Testis (tissue), 3 donors: Measurements from ENCODE around the gene RNF44. TPM values are rescaled to one million over a fixed set of nuclear protein-coding genes. Genes with fewer than 3 reads are reported as not detected.

Experiments used
- DNase-seq: peaks from one replicate; pipeline ENCODE4 v3.0.0-alpha.2; 2019
- H3K27ac ChIP-seq, 2 donors: fragments of 200-600 bp; sonication (generic); one replicate each; pipeline ENCODE4 v1.5.1; 2019
- H3K27me3 ChIP-seq: fragments of 200-600 bp; sonication (generic); one replicate; pipeline ENCODE4 v1.5.1; 2019
- H3K36me3 ChIP-seq: fragments of 200-600 bp; sonication (generic); one replicate; pipeline ENCODE4 v1.5.1; 2017; ENCODE audit warnings: low read depth; ENCODE audit errors: missing control alignments
- H3K4me1 ChIP-seq: fragments of 200-600 bp; sonication (generic); one replicate; pipeline ENCODE4 v1.5.1; 2019
- H3K4me3 ChIP-seq, 2 donors: fragments of 200-600 bp; sonication (generic); one replicate each; pipeline ENCODE4 v1.5.1; 2017 to 2019
- H3K9me3 ChIP-seq: fragments of 200-600 bp; sonication (generic); one replicate; pipeline ENCODE4 v1.5.1; 2017
- CTCF ChIP-seq, 3 experiments: fragments of 450-650 bp in 2 of 3; fragments of 200-600 bp in 1 of 3; sonication (generic) in 1 of 3; IDR thresholded peaks; one replicate each; pipeline ENCODE4 v1.5.1; 2016 to 2019; ENCODE audit warnings: antibody characterized with exemption in 3 of 3, mild to moderate bottlenecking in 2 of 3, moderate library complexity in 1 of 3
- POLR2A ChIP-seq: fragments of 450-650 bp; IDR thresholded peaks from one replicate; pipeline ENCODE4 v1.6.1; 2017; ENCODE audit warnings: antibody characterized with exemption, mild to moderate bottlenecking, moderate library complexity
- WGBS, 2 donors: methylation state at CpG; one replicate each; pipeline ENCODE4 v1.1.5; 2018; 5-methylcytosine and 5-hydroxymethylcytosine counted together
- intact Hi-C: fragments of 100-400 bp; cut with DNase I; formaldehyde crosslinking; loops from one replicate; pipeline ENCODE4 v1.15.1; 2023; ENCODE audit warnings: low total_unique reads
- polyA plus RNA-seq: library from polyadenylated mRNA; stranded (reverse); fragments of 350-450 nt; fragmentation: Illumina TruSeq; extraction: RNeasy Lipid Tissue Mini Kit (QIAGEN cat#74804); gene quantifications from one replicate; pipeline ENCODE4 v1.2.3, GENCODE V29; 2014; ENCODE audit warnings: low read depth, low replicate concordance; ENCODE audit not compliant: insufficient read depth
- total RNA-seq, 2 donors: library from RNA; depleted of rRNA; stranded (reverse); fragments of >200 nt; gene quantifications; one replicate each; pipeline ENCODE4 v1.2.3, GENCODE V29; 2016

Gene RNF44
- total and polyA plus RNA-seq, 3 donors from 2014 or later = 57.2 to 64.7 (median 60.1) TPM

GRCh38 chr5:176524138-176524537 is 13.1 kb downstream of the RNF44 start:
- H3K4me3 ChIP-seq = no peak overlapping the region
- DNase-seq = no peak
- 91 to 96% methylated on average over 6 of the region's 6 CpGs for WGBS, 2 donors
- no peak for TF ChIP-seq POLR2A
- no peak for TF ChIP-seq CTCF (IDR thresholded peaks at IDR 0.05)
- H3K36me3 ChIP-seq = no peaks in the 10 kb centered on the region
- H3K27ac ChIP-seq = no peak overlapping the region
- intact Hi-C loops = no loop called here
- no peaks in the 10 kb centered on the region for H3K27me3 ChIP-seq
- no peaks in the 10 kb centered on the region for H3K9me3 ChIP-seq
- H3K4me1 ChIP-seq = peaks cover 8% of the 10 kb centered on the region

- TF ChIP-seq CTCF (IDR thresholded peaks at IDR 0.05) = no peak
- no peak for TF ChIP-seq POLR2A
- 69 to 81% methylated on average over 10 of the region's 10 CpGs for WGBS, 2 donors
- no peak for DNase-seq
- H3K27me3 ChIP-seq = no peaks in the 10 kb centered on the region
- H3K27ac ChIP-seq = no peak overlapping the region
- H3K4me1 ChIP-seq = no peaks in the 10 kb centered on the region
- no peaks in the 10 kb centered on the region for H3K36me3 ChIP-seq
- intact Hi-C loops = no loop called here
- no peak overlapping the region for H3K4me3 ChIP-seq
- no peaks in the 10 kb centered on the region for H3K9me3 ChIP-seq
Measured at GRCh38 chr5:176521699-176522263, 15.4 kb downstream of the RNF44 start.

- DNase-seq = no peak
- no peaks in the 10 kb centered on the region for H3K4me1 ChIP-seq
- no peaks in the 10 kb centered on the region for H3K27me3 ChIP-seq
- no peak overlapping the region for H3K4me3 ChIP-seq
- H3K36me3 ChIP-seq = no peaks in the 10 kb centered on the region
- H3K9me3 ChIP-seq = no peaks in the 10 kb centered on the region
- intact Hi-C loops = no loop called here
- no peak for TF ChIP-seq POLR2A
- no peak for TF ChIP-seq CTCF (IDR thresholded peaks at IDR 0.05)
- WGBS, 2 donors = 82 to 85% methylated on average over 7 of the region's 7 CpGs
- H3K27ac ChIP-seq = no peak overlapping the region
Measured at GRCh38 chr5:176521286-176521685, 15.9 kb downstream of the RNF44 start.

- 71 to 78% methylated on average over 16 of the region's 16 CpGs for WGBS, 2 donors
- Histone ChIP-seq H3K4me1 (no peaks in the 10 kb centered on the region), H3K27me3 (no peaks in the 10 kb centered on the region), H3K27ac (no peak overlapping the region), H3K36me3 (no peaks in the 10 kb centered on the region), H3K9me3 (no peaks in the 10 kb centered on the region), H3K4me3 (no peak overlapping the region)
- intact Hi-C loops = no loop called here
- TF ChIP-seq CTCF (IDR thresholded peaks at IDR 0.05) = no peak
- no peak for TF ChIP-seq POLR2A
- no peak for DNase-seq
Measured at GRCh38 chr5:176519810-176520720, 17.1 kb downstream of the RNF44 start.
